ENCODE results near the gene THRA. TPM values are rescaled to one million over a fixed set of nuclear protein-coding genes. Genes with fewer than 3 reads are reported as not detected.

THRA gene
- total and polyA plus RNA-seq, 9 of the 15 experiments (the other 6 are each of a cell fraction or from before 2014, with no cell fraction given), result 0.34 to 23.4 (median 12.7) TPM

GRCh38 chr17:40100669-40101366 lies 38.1 kb downstream of the THRA start (continued):
- no peak for TF ChIP-seq CGGBP1 (CRISPR knock-in tag; IDR thresholded peaks at IDR 0.05)
- no peak for TF ChIP-seq IRF9 (tag; IDR thresholded peaks at IDR 0.05)
- no peak for TF ChIP-seq KAT7 (CRISPR knock-in tag; IDR thresholded peaks at IDR 0.05; ENCODE audit: borderline replicate concordance)
- TF ChIP-seq ZNF696 (CRISPR knock-in tag; conservative IDR thresholded peaks at IDR 0.05), result no peak
- no peak for TF ChIP-seq POLR3A (IDR thresholded peaks at IDR 0.05; ENCODE audit: borderline replicate concordance, extremely low read depth, insufficient read depth, insufficient read length)
- TF ChIP-seq ASH1L (IDR thresholded peaks at IDR 0.05; ENCODE audit: borderline replicate concordance, low read depth, partially characterized antibody), result no peak
- TF ChIP-seq SMARCA5 (IDR thresholded peaks at IDR 0.05), result no peak
- TF ChIP-seq MGA (IDR thresholded peaks at IDR 0.05), result peak; percentile 99
- TF ChIP-seq PRMT5 (CRISPR knock-in tag; IDR thresholded peaks at IDR 0.05), result no peak
- TF ChIP-seq ELF2 (CRISPR knock-in tag; IDR thresholded peaks at IDR 0.05), result no peak
- TF ChIP-seq NFIC (IDR thresholded peaks at IDR 0.05), result no peak
- TF ChIP-seq C11orf30 (IDR thresholded peaks at IDR 0.05; ENCODE audit: low read depth), result peak; percentile 55; the same call in 1 of the 2 replicates
- TF ChIP-seq ZNF408 (CRISPR knock-in tag; IDR thresholded peaks at IDR 0.05; ENCODE audit: low read depth), result no peak
- TF ChIP-seq ZNF140 (CRISPR knock-in tag; IDR thresholded peaks at IDR 0.05), result no peak
- peak; percentile 86 for TF ChIP-seq POLR2G (IDR thresholded peaks at IDR 0.05; ENCODE audit: low read depth, low read length)
- TF ChIP-seq KLF13 (tag; IDR thresholded peaks at IDR 0.05; ENCODE audit: borderline replicate concordance, low read depth), result peak; percentile 95

Data from K562 (cell line).